GM18505 (cell line): ENCODE measurements around the gene PUM2.
A peak's percentile ranks its signal among the peaks of the same experiment; 100 is the strongest.
"Not testable (repeated sequence)": the region's sequence is repeated elsewhere in the genome, so short reads cannot be mapped to it uniquely, and the experiment has no call there.

Experiments used
- ATAC-seq: cut with Tn5 transposase; IDR thresholded peaks from one replicate; pipeline ENCODE4 v1.9.1; 2021; ENCODE audit not compliant: unreplicated experiment
- POLR2A ChIP-seq: IDR thresholded peaks from 4 replicates; pipeline ENCODE4 v1.6.1; 2011; ENCODE audit warnings: borderline replicate concordance; ENCODE audit not compliant: insufficient read depth, insufficient read length; ENCODE audit errors: extremely low read depth

Gene PUM2

DNA sequence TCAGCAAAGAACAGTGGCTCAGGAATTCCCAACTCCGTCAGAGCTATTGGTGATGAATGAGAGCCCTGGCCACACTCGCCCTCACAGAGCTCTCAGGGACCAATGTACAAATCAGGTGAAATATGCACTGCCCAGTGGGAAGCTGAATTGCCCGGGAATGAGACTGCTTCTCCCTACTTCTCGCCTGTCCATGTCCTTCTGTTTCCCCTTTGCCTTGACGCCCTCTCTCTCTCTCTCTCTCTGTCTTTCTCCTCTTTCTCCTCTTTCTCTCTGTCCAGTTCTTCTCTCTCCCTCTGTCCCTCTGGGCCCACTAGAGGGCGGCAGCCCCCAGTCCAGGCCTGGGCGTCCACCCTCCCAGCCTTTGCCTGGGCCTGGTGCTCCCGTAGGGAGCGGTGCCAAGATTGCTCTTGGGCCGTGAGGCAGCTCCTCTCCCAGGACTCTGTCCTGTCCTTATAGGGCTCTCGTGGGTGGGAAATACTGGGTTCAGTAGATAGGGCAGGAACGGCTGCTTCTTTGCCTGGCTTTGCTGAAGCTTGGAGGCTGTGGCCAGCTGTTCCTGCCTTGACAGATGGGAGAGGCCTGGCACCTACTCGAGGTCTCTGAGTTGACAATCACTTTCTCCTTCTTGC, 28.4 kb upstream of the PUM2 start:
- no peak for TF ChIP-seq POLR2A
- ATAC-seq, result no peak

DNA sequence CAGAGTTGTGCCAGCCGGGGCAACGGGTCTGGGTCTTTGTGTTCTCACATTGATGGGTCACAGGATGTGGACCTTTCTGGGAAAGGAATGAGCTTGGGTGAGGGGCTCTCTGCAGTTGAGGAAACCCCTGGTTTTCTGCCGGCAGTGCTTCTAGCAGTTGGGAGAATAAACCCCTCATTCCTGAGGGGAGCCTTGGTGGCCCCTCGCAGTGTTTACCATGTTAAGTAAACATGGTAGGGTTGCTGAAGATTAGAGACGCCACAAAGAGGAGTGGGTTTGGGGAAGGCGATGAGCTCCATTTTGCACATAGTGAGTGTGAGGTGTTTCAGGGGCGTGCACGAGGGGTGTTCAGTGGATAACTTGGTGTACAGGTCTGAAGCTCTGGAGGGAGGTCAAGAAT, 27.7 kb upstream of the PUM2 start:
- ATAC-seq, result no peak
- no peak for TF ChIP-seq POLR2A

DNA sequence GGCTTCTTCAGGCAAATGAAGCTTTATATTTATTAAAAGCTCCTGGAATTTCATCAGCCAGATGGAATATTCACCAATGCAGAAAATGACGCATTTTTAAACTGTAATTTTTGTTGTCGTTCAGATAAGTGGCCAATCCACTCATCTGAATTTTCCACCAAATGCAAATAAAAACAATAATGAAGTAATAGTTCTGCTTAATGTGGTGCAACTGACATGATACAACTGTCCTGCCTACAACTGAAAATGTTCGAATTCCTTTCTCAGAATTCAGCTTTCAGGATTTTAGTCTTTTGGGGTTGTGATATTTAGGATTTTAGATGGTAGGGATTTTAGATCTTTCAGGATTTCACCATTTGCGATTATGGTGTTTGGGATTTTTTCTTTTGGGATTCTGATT, 27.1 kb upstream of the PUM2 start:
- TF ChIP-seq POLR2A, result no peak
- ATAC-seq, result no peak

DNA sequence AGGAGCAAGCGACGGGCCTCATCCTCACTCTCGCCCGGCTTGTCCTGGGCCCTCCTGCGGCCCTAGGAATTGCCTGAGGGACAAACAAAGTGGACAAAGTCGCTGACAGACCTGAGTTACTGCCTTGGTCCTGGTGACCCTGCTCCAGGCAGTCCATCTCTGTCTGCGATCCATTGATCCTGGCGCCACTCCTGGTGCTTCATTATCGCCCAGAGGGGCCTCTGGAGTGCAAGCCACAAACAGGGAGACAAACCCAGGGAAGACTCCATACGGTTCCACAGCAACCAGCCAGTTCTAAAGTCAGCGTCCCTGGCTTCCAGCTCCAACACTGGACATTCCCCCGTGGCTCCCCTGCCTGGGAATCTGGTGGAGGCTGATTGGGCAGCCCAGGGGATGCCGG, 24.3 kb upstream of the PUM2 start:
- ATAC-seq, result not testable (repeated sequence)

DNA sequence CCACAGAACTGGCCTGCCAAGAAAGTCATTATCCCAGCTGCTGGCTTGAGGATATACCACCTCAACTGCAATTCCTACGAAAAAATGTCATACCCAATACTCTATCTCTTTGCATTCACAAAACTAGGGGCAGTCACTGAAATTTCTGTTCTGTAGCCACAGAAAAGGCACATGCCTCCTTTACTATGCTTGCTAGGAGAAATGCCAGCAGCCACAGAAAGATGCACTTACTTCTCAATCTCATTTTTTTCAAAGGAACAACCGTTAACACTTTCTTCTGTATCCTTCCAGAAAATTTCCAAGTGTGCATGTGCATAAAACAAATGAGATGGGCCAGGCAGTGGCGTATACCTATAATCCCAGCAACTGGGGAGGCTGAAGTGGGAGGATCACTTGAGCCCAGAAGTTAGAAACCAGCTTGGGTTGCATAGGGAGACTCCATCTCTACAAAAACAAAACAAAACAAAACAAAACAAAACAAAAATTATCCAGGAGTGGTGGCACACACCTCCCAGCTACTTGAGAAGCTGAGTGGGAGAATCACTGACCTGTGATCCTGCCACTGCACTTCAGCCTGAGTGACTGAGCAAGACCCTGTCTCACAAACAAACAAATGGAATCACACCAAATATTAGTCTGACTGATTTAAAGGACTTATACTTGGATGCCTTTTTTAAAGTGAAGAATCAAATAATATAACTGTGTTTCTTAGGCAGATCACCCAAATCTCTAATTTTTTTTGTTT, 22.4 kb upstream of the PUM2 start:
- ATAC-seq, result no peak
- no peak for TF ChIP-seq POLR2A

DNA sequence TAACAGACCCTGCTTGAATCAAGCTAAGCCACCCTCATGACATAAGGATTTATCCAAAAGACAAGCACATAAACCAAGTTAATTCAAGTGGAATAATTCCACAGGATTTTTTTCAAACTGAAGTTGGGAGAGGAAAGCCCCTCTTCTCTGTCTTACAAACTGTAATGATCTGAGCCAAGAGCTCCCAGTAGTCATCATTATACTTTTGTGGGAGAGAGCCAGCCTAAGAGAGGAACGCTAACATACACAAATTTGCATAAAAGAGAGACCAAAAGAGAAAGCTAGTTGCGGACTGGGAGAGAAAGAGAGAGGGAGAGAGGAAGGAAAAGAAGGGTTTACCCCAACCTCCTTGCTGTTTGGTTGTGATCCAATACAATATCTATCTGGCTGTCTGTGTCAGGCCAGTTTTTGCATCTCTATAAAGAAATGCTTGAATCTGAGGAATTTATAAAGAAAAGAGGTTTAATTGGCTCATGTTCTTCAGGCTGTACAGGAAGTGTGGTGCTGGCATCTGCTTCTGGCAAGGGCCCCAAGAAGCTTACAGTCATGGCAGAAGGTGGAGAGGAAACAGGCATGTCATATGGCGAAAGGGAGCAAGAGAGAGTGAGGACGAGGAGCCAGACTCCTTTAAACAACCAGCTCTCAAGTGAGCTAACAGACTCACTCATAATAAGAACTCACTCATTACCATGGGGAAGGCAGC, 20.8 kb upstream of the PUM2 start:
- no peak for ATAC-seq
- TF ChIP-seq POLR2A, result no peak

DNA sequence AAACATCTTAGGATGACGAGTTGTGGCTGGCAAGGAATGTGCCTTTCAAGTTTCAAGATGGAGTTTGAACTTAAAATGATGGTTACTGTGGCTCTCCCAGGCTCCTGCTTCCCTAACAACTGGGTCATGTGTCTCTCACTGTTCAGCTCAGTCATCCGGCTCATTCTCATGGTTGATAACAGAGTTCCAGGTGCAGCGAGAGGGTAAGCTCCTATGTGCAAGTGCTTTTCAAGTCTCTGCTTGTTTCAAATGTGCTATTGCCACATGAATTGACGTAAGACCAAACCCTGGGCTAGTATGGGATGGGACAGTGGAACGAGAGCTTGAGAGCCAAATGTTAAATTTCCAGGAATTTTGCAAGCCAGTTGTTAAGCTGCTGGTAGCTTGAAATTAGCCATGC, 19.5 kb upstream of the PUM2 start:
- ATAC-seq, result no peak
- TF ChIP-seq POLR2A, result no peak

DNA sequence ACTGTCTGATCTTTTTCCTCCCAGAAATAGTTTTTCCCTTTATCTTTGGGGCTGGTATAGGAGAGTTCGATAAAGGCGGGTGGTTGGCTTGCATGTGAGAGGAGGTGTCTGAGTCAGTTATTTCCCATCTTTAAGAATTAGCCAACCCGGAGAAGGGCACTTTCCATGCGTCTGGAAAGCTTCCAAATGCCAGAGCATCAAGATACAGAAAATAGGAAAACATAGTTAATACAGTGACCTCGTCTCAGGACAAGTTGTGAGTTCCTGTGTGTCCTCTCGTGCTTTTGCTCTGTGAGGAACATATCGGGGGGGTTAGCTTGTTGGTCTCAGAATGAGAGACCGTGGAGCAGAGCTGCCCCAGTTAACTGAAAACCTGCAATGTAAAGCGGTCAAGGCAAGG, 18.7 kb upstream of the PUM2 start:
- TF ChIP-seq POLR2A, result no peak
- no peak for ATAC-seq

DNA sequence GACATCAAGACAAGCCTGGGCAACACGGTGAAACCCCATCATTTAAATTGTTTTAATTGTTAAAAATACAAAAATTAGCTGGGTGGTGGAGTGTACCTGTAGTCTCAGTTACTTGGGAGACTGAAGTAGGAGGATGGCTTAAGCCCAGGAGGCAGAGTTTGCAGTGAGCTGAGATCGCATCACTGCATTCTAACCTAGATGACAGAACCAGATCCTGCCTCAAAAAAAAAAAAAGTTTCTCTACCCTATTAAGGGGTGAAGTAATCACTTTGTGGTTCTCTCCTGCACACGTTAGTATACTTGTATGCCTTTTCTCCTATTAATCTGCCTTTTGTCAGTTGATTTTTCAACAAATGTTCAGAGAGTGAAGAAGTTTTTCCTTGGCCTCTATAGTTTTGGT, 18.1 kb upstream of the PUM2 start:
- ATAC-seq, result no peak
- no peak for TF ChIP-seq POLR2A

DNA sequence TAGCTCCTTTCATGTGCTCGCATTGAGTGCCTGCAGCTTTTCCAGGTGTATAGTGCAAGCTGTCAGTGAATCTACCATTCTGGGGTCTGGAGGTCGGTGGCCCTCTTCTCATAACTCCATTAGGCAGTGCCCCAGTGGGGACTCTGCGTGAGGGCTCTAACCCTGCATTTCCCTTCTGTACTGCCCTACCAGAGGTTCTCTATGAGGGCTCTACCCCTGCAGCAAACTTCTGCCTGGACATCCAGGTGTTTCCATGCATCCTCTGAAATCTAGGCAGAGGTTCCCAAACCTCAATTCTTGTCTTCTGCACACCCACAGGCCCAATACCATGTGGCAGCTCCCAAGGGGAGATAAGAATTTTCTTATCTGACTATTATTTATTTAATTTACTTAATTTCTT, 17.3 kb upstream of the PUM2 start:
- ATAC-seq, result not testable (repeated sequence)

DNA sequence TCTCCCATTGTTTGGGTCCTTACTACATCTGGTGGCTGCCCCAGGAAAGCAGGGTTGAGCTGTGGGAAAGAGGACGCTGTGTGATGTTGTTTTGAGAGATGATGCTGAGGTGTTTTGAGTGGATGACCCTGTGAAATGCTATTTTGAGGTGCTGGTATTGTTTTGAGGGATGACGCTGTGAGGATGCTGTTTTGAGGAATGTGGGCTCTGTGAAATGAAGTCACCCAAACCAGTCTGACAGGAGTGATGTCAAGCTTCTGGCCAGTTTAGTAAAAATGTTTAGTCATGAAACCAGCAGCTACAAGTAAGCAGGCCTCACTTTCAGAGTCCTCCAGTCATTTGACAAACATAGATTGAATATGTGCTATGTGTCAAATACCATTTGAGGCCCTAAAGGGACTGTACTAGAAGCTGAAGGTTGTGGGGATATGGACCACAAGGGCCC, 16.1 kb upstream of the PUM2 start:
- ATAC-seq, result no peak
- no peak for TF ChIP-seq POLR2A

DNA sequence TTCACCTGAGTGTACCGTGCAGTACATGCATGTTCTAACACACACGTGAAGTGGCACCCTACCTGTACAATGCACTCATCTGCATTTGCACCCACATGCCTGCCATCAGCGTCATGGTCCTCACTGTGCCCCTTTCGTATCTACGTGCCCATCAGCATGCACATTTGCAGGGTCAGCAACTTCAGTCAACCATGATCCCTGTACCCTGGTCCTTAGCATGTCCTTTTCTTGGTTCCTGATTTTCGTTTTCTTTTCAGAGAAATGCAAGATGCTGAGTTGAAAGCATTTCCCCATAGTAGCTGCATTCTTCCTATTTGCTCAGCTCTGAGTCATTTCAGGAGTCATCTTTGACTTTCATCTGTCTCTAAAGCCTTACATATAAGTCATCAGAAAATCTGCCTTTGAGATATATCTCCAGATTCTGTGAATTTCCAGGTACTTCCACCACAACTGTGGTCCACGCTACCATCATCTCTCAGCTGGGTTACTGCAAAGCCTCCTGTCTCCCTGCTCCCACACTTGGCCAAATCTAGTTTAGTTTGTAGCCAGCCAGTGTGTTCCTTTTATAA, 14.7 kb upstream of the PUM2 start:
- no peak for TF ChIP-seq POLR2A
- ATAC-seq, result peak; percentile 84

DNA sequence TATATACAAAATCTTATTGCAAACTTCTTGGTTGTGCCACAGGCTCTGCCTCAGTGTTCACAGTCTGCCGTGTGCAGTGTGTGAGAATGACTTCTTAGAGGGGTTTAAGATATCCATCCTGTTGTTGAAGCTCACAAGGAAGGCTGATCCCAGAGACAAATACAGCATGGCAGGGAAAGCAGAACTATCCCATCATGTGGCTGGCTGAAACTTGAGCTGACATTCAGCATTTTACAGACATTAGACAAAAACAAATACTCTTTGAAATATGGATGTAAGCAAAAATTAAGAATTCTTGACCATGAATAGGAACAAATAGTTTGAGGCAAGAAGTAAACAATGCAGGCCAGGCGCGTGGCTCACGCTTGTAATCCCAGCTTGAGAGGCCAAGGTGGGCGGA, 12.9 kb upstream of the PUM2 start:
- no peak for ATAC-seq
- no peak for TF ChIP-seq POLR2A
